ENCODE data around the gene RABGAP1.

The RABGAP1 gene

GRCh38 chr9:123069010-123069481 lies 128.2 kb downstream of the RABGAP1 start:
- TF ChIP-seq CTCF (IDR thresholded peaks at IDR 0.05; ENCODE audit: low read length): no peak
- TF ChIP-seq EZH2phosphoT487 (IDR thresholded peaks at IDR 0.05; ENCODE audit: low read length): no peak
- no peak for TF ChIP-seq EZH2 (optimal IDR thresholded peaks at IDR 0.05; ENCODE audit: low read depth, low read length)
- no peak overlapping the region for H3K27ac ChIP-seq (ENCODE audit: low read length)
- no peak overlapping the region for H3K4me2 ChIP-seq (ENCODE audit: low read depth, low read length)
- H3K36me3 ChIP-seq (replicated peaks; ENCODE audit: insufficient read depth, low read length): no peaks in the 10 kb centered on the region
- no peaks in the 10 kb centered on the region for H3K9me2 ChIP-seq (replicated peaks; ENCODE audit: insufficient read depth, low read length)
- no peaks in the 10 kb centered on the region for H3K4me1 ChIP-seq (ENCODE audit: low read length)
- no peaks in the 10 kb centered on the region for H4K20me1 ChIP-seq (ENCODE audit: insufficient read depth, low read length)
- H3K9ac ChIP-seq (ENCODE audit: low read length): no peak overlapping the region
- H3F3A ChIP-seq (ENCODE audit: insufficient read depth, low read length): no peaks in the 10 kb centered on the region
- no peaks in the 10 kb centered on the region for H3K9me3 ChIP-seq (replicated peaks; ENCODE audit: insufficient read depth, low read length)
- DNase-seq: no peak
- no peak overlapping the region for H3K4me3 ChIP-seq (ENCODE audit: low read length)
- H3K27me3 ChIP-seq (replicated peaks; ENCODE audit: insufficient read depth, low read length): no peaks in the 10 kb centered on the region
- H2AFZ ChIP-seq (ENCODE audit: low read length): no peak overlapping the region
- no peaks in the 10 kb centered on the region for H3K79me2 ChIP-seq (ENCODE audit: low read length)

DNA sequence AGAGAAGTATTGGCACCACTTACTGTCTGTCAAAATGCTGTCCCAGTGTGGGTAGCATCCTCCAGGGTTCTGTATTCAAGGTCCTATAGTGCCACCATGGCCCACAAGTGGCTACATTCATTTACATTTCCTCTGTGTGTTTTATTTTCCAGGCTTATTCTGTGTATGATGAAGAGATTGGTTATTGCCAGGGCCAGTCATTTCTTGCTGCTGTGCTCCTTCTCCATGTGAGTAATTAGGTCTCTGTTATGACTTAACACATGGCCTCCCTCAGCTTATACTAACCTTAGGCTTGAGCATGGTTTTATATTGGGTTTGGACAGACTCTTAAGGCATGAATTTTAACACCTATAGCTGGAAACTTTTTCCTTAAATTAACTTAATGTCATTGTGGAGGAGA lies 129.4 kb downstream of the RABGAP1 start:
- H3K4me2 ChIP-seq (ENCODE audit: low read depth, low read length): no peak overlapping the region
- no peak overlapping the region for H3K27ac ChIP-seq (ENCODE audit: low read length)
- H3K79me2 ChIP-seq (ENCODE audit: low read length): no peaks in the 10 kb centered on the region
- H3K36me3 ChIP-seq (replicated peaks; ENCODE audit: insufficient read depth, low read length): no peaks in the 10 kb centered on the region
- no peak overlapping the region for H3K4me3 ChIP-seq (ENCODE audit: low read length)
- no peak overlapping the region for H3K9ac ChIP-seq (ENCODE audit: low read length)
- H2AFZ ChIP-seq (ENCODE audit: low read length): no peak overlapping the region
- H3K9me3 ChIP-seq (replicated peaks; ENCODE audit: insufficient read depth, low read length): no peaks in the 10 kb centered on the region
- H3F3A ChIP-seq (ENCODE audit: insufficient read depth, low read length): no peaks in the 10 kb centered on the region
- H4K20me1 ChIP-seq (ENCODE audit: insufficient read depth, low read length): no peaks in the 10 kb centered on the region
- no peaks in the 10 kb centered on the region for H3K27me3 ChIP-seq (replicated peaks; ENCODE audit: insufficient read depth, low read length)
- no peaks in the 10 kb centered on the region for H3K9me2 ChIP-seq (replicated peaks; ENCODE audit: insufficient read depth, low read length)
- DNase-seq: no peak
- no peaks in the 10 kb centered on the region for H3K4me1 ChIP-seq (ENCODE audit: low read length)
- no peak for TF ChIP-seq EZH2 (optimal IDR thresholded peaks at IDR 0.05; ENCODE audit: low read depth, low read length)
- no peak for TF ChIP-seq CTCF (IDR thresholded peaks at IDR 0.05; ENCODE audit: low read length)
- no peak for TF ChIP-seq EZH2phosphoT487 (IDR thresholded peaks at IDR 0.05; ENCODE audit: low read length)

DNA sequence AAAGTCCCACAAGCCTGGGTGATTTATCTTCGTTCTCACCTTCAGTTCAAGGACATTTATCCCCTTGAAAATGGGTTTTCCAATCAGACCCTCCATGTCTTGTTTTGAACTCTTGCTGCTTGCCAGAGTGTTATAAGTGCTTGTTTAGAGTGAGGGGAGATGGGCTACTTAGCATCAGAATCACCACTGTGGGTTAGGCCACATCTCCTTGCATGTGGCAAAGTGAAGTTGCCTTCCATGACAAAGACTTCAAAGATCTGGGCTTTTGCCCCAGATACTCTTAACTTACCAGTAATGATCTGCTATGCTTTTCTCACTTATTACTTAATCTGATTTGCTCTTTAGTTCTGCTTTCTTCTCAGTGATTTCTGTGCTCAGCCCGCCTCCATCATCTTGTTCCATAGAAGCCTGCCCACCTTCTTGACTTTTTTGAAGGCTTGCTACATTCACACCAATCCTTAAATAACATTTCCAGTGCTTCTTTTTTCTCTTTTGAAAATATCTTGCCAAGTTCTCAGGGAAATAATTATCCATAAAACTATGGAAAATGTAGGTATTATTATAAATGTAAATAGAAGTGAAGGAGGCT lies 131.7 kb downstream of the RABGAP1 start:
- Histone ChIP-seq H3K36me3 (replicated peaks; ENCODE audit: insufficient read depth, low read length) (no peaks in the 10 kb centered on the region), H4K20me1 (ENCODE audit: insufficient read depth, low read length) (no peaks in the 10 kb centered on the region)
- no peak for DNase-seq

More for the DNA sequence above, 131.7 kb downstream of the RABGAP1 start:
- Histone ChIP-seq H3K9ac (ENCODE audit: low read length) (no peak overlapping the region), H3K4me1 (ENCODE audit: low read length) (no peaks in the 10 kb centered on the region), H3K79me2 (ENCODE audit: low read length) (no peaks in the 10 kb centered on the region), H3K27me3 (replicated peaks; ENCODE audit: insufficient read depth, low read length) (no peaks in the 10 kb centered on the region), H3K27ac (ENCODE audit: low read length) (no peak overlapping the region), H2AFZ (ENCODE audit: low read length) (no peak overlapping the region), H3F3A (ENCODE audit: insufficient read depth, low read length) (no peaks in the 10 kb centered on the region), H3K4me2 (ENCODE audit: low read depth, low read length) (no peak overlapping the region), H3K9me2 (replicated peaks; ENCODE audit: insufficient read depth, low read length) (no peaks in the 10 kb centered on the region), H3K9me3 (replicated peaks; ENCODE audit: insufficient read depth, low read length) (no peaks in the 10 kb centered on the region), H3K4me3 (ENCODE audit: low read length) (no peak overlapping the region)
- TF ChIP-seq EZH2 (optimal IDR thresholded peaks at IDR 0.05; ENCODE audit: low read depth, low read length) (no peak), EZH2phosphoT487 (IDR thresholded peaks at IDR 0.05; ENCODE audit: low read length) (no peak), CTCF (IDR thresholded peaks at IDR 0.05; ENCODE audit: low read length) (no peak)
